Diencephalon (tissue), 1 donor: ENCODE measurements around the gene TPCN1. TPM values are rescaled to one million over a fixed set of nuclear protein-coding genes. Genes with fewer than 3 reads are reported as not detected.

Source experiments
- small RNA-seq: library from RNA; depleted of rRNA; stranded (forward); fragments of <200 nt; gene quantifications from one replicate; pipeline ENCODE3, GENCODE V24; 2014
- total RNA-seq: library from RNA; depleted of rRNA; stranded (reverse); fragments of >200 nt; gene quantifications from one replicate; pipeline ENCODE4 v1.2.3, GENCODE V29; 2014

Gene TPCN1
- 9.7 TPM for total RNA-seq

GRCh38 chr12:113221181-113221996 is at the start of gene TPCN1:
Gene TPCN1 (plus strand): TSS chr12:113221464. CDS start chr12:113226853, 5,389 bp downstream.

GRCh38 chr12:113185180-113186032 is 35.9 kb upstream of the TPCN1 start, which contains the start of the genes DDX54 and RITA1:
Gene DDX54 (minus strand): TSS chr12:113185478. CDS start chr12:113185451, 27 bp downstream.
Gene RITA1 (plus strand): TSS chr12:113185721. CDS start chr12:113186747, 1,026 bp downstream.

GRCh38 chr12:113334786-113335539 is 113.7 kb downstream of the TPCN1 start, which contains the start of gene SLC8B1:
Gene SLC8B1 (minus strand): TSS chr12:113335109. CDS start chr12:113332878, 2,231 bp downstream.

Small RNAs within 50 kb of the gene (small RNA-seq; reads per million reads assigned to genes)
- not detected for gene MIR6762
- not detected for gene RF00019

Other genes starting within 250 kb of the TPCN1 start
- gene OAS2, start 242.9 kb upstream of the TPCN1 start, total RNA-seq = 3.2 TPM
- 34.8 TPM for gene DTX1, start 164.7 kb upstream of the TPCN1 start, total RNA-seq
- gene RASAL1, start 85.7 kb upstream of the TPCN1 start, total RNA-seq = 6.5 TPM
- gene CFAP73, start 71.7 kb upstream of the TPCN1 start, total RNA-seq = 3.7 TPM
- 20.5 TPM for gene DDX54, start 36.0 kb upstream of the TPCN1 start, total RNA-seq
- 20.8 TPM for gene RITA1, start 35.7 kb upstream of the TPCN1 start, total RNA-seq
- gene SLC8B1, start 113.6 kb downstream of the TPCN1 start, total RNA-seq = 4.6 TPM
- 19.4 TPM for gene PLBD2, start 137.1 kb downstream of the TPCN1 start, total RNA-seq
- gene SDS, start 182.4 kb downstream of the TPCN1 start, total RNA-seq = 0.69 TPM
- gene SDSL, start 200.9 kb downstream of the TPCN1 start, total RNA-seq = 5.1 TPM